ENCODE data around the gene MPST. TPM values are rescaled to one million over a fixed set of nuclear protein-coding genes. Genes with fewer than 3 reads are reported as not detected.
A peak's percentile ranks its signal among the peaks of the same experiment; 100 is the strongest.

MPST gene
- total RNA-seq, 1 donor from 2014 or later: 113 TPM

- intact Hi-C loops (cut with DNase I): no loop called here
- peak overlapping the region in 1 of 2 donors; percentile 88 for H3K4me3 ChIP-seq
These were observed 1.5 kb downstream of the MPST start for GRCh38 chr22:37021041-37021440.

GRCh38 chr22:37021710-37022482 lies 2.4 kb downstream of the MPST start:
- peaks cover 11 to 41% of the 10 kb centered on the region in 2 donors for H3K4me1 ChIP-seq
- peak; percentile 24 to 63 (median 52) for TF ChIP-seq CTCF (IDR thresholded peaks at IDR 0.05)
- H3K27me3 ChIP-seq: no peaks in the 10 kb centered on the region
- no peak for DNase-seq (ENCODE audit: low spot score in 2 of 2)
- H3K9me3 ChIP-seq: no peaks in the 10 kb centered on the region
- H3K36me3 ChIP-seq: peaks cover 27 to 29% of the 10 kb centered on the region in 2 donors
- no peak overlapping the region for H3K4me3 ChIP-seq
- no peak overlapping the region for H3K27ac ChIP-seq
- intact Hi-C loops (cut with DNase I): no loop called here

More at GRCh38 chr22:37021041-37021440, 1.5 kb downstream of the MPST start:
- no peaks in the 10 kb centered on the region for H3K9me3 ChIP-seq
- no peak for TF ChIP-seq CTCF (IDR thresholded peaks at IDR 0.05)
- H3K4me1 ChIP-seq: peaks cover 11 to 41% of the 10 kb centered on the region in 2 donors
- no peak for DNase-seq (ENCODE audit: low spot score in 2 of 2)
- peaks cover 18 to 20% of the 10 kb centered on the region in 2 donors for H3K36me3 ChIP-seq
- no peak overlapping the region for H3K27ac ChIP-seq
- no peaks in the 10 kb centered on the region for H3K27me3 ChIP-seq

- intact Hi-C loops (cut with DNase I): no loop called here
- no peaks in the 10 kb centered on the region for H3K27me3 ChIP-seq
- no peak overlapping the region for H3K27ac ChIP-seq
- DNase-seq (ENCODE audit: low spot score in 2 of 2): no peak
- H3K36me3 ChIP-seq: peaks cover 35 to 37% of the 10 kb centered on the region in 2 donors
- H3K4me1 ChIP-seq: peaks cover 10 to 36% of the 10 kb centered on the region in 2 donors
- TF ChIP-seq CTCF (IDR thresholded peaks at IDR 0.05): no peak
- H3K4me3 ChIP-seq: no peak overlapping the region
- H3K9me3 ChIP-seq: no peaks in the 10 kb centered on the region
These were observed 3.2 kb downstream of the MPST start for GRCh38 chr22:37022483-37023337.

DNA sequence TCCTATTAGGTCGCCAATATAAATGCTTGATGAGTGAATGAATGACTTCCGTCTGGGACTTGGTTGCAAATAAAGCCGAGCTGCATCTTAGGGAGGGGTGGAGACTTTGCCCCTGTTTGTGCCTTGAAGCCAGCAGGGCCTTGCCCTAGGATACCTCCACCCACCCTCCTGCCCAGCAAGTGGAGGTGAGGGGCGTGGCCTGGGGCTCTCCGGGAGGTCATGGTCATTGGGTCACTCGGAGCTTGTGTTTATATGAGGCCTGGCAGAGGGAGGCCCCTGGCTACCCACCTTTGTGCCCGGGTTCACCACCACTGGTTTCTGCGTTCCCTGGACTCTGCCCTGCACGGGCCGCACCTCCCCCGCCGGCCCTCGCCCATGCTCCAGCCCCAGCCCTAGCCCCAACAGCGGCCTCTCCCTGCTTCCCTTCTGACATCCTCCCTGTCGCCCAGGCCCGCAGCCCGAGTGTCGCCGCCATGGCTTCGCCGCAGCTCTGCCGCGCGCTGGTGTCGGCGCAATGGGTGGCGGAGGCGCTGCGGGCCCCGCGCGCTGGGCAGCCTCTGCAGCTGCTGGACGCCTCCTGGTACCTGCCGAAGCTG lies 4.3 kb downstream of the MPST start:
- DNase-seq (ENCODE audit: low spot score in 2 of 2): no peak
- no peak overlapping the region for H3K27ac ChIP-seq
- no peaks in the 10 kb centered on the region for H3K9me3 ChIP-seq
- no peak for TF ChIP-seq CTCF (IDR thresholded peaks at IDR 0.05)
- peaks cover 7 to 27% of the 10 kb centered on the region in 2 donors for H3K4me1 ChIP-seq
- H3K27me3 ChIP-seq: no peaks in the 10 kb centered on the region
- intact Hi-C loops (cut with DNase I): no loop called here
- H3K4me3 ChIP-seq: no peak overlapping the region
- H3K36me3 ChIP-seq: peaks cover 39 to 47% of the 10 kb centered on the region in 2 donors

DNA sequence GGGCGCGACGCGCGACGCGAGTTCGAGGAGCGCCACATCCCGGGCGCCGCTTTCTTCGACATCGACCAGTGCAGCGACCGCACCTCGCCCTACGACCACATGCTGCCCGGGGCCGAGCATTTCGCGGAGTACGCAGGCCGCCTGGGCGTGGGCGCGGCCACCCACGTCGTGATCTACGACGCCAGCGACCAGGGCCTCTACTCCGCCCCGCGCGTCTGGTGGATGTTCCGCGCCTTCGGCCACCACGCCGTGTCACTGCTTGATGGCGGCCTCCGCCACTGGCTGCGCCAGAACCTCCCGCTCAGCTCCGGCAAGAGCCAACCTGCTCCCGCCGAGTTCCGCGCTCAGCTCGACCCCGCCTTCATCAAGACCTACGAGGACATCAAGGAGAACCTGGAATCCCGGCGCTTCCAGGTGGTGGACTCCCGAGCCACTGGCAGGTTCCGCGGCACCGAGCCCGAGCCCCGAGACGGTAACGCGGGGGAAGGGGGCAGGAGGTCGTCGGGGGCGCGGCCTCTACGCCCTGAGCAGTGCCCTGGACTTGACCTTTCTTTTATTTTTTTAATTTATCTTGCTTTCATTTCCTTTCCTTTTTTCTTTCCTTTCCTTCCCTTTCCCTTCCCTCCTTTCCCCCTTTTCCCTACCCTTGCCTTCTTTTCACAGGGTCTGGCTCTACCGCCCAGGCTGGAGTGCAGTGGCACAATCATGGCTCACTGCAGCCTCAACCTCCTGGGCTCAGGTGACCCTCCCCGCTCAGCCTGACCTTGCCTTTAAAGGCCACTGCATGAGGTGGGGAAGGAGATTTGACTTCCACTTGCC lies 5.0 kb downstream of the MPST start:
- intact Hi-C loops (cut with DNase I): no loop called here
- H3K9me3 ChIP-seq: no peaks in the 10 kb centered on the region
- DNase-seq (ENCODE audit: low spot score in 2 of 2): no peak
- no peak for TF ChIP-seq CTCF (IDR thresholded peaks at IDR 0.05)
- H3K27me3 ChIP-seq: no peaks in the 10 kb centered on the region
- H3K27ac ChIP-seq: no peak overlapping the region
- H3K4me3 ChIP-seq: no peak overlapping the region
- peaks cover 7 to 27% of the 10 kb centered on the region in 2 donors for H3K4me1 ChIP-seq
- peaks cover 46 to 52% of the 10 kb centered on the region in 2 donors for H3K36me3 ChIP-seq

All from ascending aorta (tissue), 2 donors.